ENCODE measurements around the gene TNNC2. TPM values are rescaled to one million over a fixed set of nuclear protein-coding genes. Genes with fewer than 3 reads are reported as not detected.

Gene TNNC2
- total and polyA plus RNA-seq, 2 of the 8 experiments (the other 6 are each of a cell fraction or from before 2014, with no cell fraction given): 5.7 to 7.6 TPM

GRCh38 chr20:45840700-45841198, 13.6 kb upstream of the TNNC2 start (continued):
- TF ChIP-seq CHD7 (IDR thresholded peaks at IDR 0.05; ENCODE audit: insufficient replicate concordance, low read length) (no peak), CBX5 (IDR thresholded peaks at IDR 0.05; ENCODE audit: low read depth, low read length) (no peak), RAD21 (IDR thresholded peaks at IDR 0.05 in 1 of 2, conservative IDR thresholded peaks at IDR 0.05 in 1 of 2; ENCODE audit: low read depth in 2 of 2, low read length in 2 of 2) (peak in 1 of 2 experiments; percentile 22; a peak in 1 of 4 replicates)

All from H1 (cell line).